Memory B cell (primary cell): ENCODE measurements around the gene HAUS8.

Source experiments
- ATAC-seq: fragments of 150-1000 bp; cut with Tn5 transposase; 2 replicates; pipeline ENCODE4 v1.10.0; 2021; ENCODE audit warnings: low read depth, mild to moderate bottlenecking, moderate library complexity
- DNase-seq, 2 donors: peaks; one replicate each; pipeline ENCODE4 v3.0.0; 2022; ENCODE audit warnings: low spot score in 2 of 2
- H3K27ac Mint-ChIP-seq: one replicate; pipeline ENCODE4 v1.8.0; 2022; ENCODE audit warnings: mild to moderate bottlenecking, moderate library complexity, mixed read lengths
- H3K27me3 Mint-ChIP-seq: one replicate; pipeline ENCODE4 v1.8.0; 2022; ENCODE audit warnings: mixed read lengths
- H3K36me3 Mint-ChIP-seq: one replicate; pipeline ENCODE4 v1.8.0; 2022; ENCODE audit warnings: mild to moderate bottlenecking, mixed read lengths
- H3K4me1 Mint-ChIP-seq: one replicate; pipeline ENCODE4 v1.8.0; 2022; ENCODE audit warnings: mixed read lengths
- H3K4me3 Mint-ChIP-seq: one replicate; pipeline ENCODE4 v1.8.0; 2022; ENCODE audit warnings: mild to moderate bottlenecking, moderate library complexity, mixed read lengths
- H3K9me3 Mint-ChIP-seq: one replicate; pipeline ENCODE4 v1.8.0; 2022; ENCODE audit warnings: mixed read lengths

The HAUS8 gene

GRCh38 chr19:17001603-17002183 lies 73.6 kb downstream of the HAUS8 start:
- peak overlapping the region; percentile 7 for H3K27ac Mint-ChIP-seq
- ATAC-seq, result peak; percentile 91
- H3K36me3 Mint-ChIP-seq, result peaks cover 5% of the 10 kb centered on the region
- H3K4me1 Mint-ChIP-seq, result peaks cover 7% of the 10 kb centered on the region
- peak; percentile 20 to 26 for DNase-seq
- peak overlapping the region; percentile 39 for H3K4me3 Mint-ChIP-seq
- peaks cover 12% of the 10 kb centered on the region for H3K27me3 Mint-ChIP-seq
- peaks cover 4% of the 10 kb centered on the region for H3K9me3 Mint-ChIP-seq
